Keratinocyte (primary cell): ENCODE results near the gene MYL12A.

ENCODE experiments used
- CTCF ChIP-seq, 3 experiments: IDR thresholded peaks in 1 of 3; conservative IDR thresholded peaks in 1 of 3; optimal IDR thresholded peaks in 1 of 3; 2 replicates in 2 of 3; 3 replicates in 1 of 3; pipeline versions ENCODE3 to v1.5.1; 2011; ENCODE audit warnings: low read length in 3 of 3, mild to moderate bottlenecking in 3 of 3, moderate library complexity in 2 of 3, control low read depth in 1 of 3, inconsistent platforms in 1 of 3; ENCODE audit not compliant: insufficient read depth in 2 of 3; ENCODE audit errors: extremely low read depth in 1 of 3
- EZH2 ChIP-seq: IDR thresholded peaks from one replicate; pipeline ENCODE4 v1.6.1; 2012; ENCODE audit warnings: inconsistent platforms, mild to moderate bottlenecking, low read length, moderate library complexity

DNA sequence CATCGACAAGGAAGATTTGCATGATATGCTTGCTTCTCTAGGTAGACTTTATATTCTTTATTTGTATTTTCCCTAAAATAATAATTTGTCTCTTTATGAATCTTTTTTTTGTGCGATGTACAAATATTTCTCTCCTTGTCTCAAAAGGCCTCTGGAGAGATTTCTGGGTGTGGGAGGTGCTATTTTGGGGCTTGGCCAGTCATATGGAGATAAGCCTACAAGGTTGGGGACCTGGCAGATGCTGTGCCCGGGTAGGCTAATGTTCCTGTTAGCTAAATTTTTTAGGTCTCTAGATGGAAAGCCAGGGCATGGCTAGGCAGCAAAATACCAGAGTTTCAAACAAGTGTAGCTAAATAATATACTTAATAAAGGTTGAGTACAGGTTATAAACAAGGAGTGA, 25.4 kb downstream of the MYL12A start:
- TF ChIP-seq CTCF (optimal IDR thresholded peaks at IDR 0.05 in 1 of 3, IDR thresholded peaks at IDR 0.05 in 1 of 3, conservative IDR thresholded peaks at IDR 0.05 in 1 of 3; ENCODE audit: extremely low read depth in 1 of 3, insufficient read depth in 2 of 3, low read length in 3 of 3) (no peak), EZH2 (no peak)
